Adrenal gland (tissue), 12 donors: ENCODE measurements around the gene PIGA. TPM values are rescaled to one million over a fixed set of nuclear protein-coding genes. Genes with fewer than 3 reads are reported as not detected.

ENCODE experiments used
- DNase-seq, 7 donors: peaks; one replicate each; pipeline ENCODE4 v3.0.0-alpha.2; 2019 to 2020
- H3K27ac ChIP-seq, 5 donors: fragments of 200-600 bp; sonication (generic) in 4 of 5; 1 replicate in 3 of 5; 2 replicates in 2 of 5; pipeline versions ENCODE4 v1.5.1 to v1.8.0; 2016 to 2020; ENCODE audit warnings: mild to moderate bottlenecking in 1 of 5
- H3K27me3 ChIP-seq: fragments of 200-600 bp; 2 replicates; pipeline ENCODE4 v1.8.0; 2021
- H3K36me3 ChIP-seq, 2 donors: fragments of 200-600 bp; replicated peaks in 1 of 2; 1 replicate in 1 of 2; 2 replicates in 1 of 2; pipeline versions ENCODE4 v1.5.1 to v1.8.0; 2018 to 2022
- H3K4me1 ChIP-seq, 2 donors: fragments of 200-600 bp; replicated peaks in 1 of 2; 1 replicate in 1 of 2; 2 replicates in 1 of 2; pipeline versions ENCODE4 v1.5.1 to v1.8.0; 2018 to 2021
- H3K4me3 ChIP-seq, 4 donors: fragments of 200-600 bp; sonication (generic) in 3 of 4; one replicate each; pipeline ENCODE4 v1.5.1; 2016 to 2018
- H3K9me3 ChIP-seq, 3 donors: fragments of 200-600 bp; sonication (generic) in 1 of 3; replicated peaks in 1 of 3; 1 replicate in 2 of 3; 2 replicates in 1 of 3; pipeline versions ENCODE4 v1.5.1 to v1.8.0; 2016 to 2021
- POLR2A ChIP-seq, 2 donors: fragments of 450-650 bp; IDR thresholded peaks; one replicate each; pipeline ENCODE4 v1.6.1; 2017; ENCODE audit warnings: antibody characterized with exemption in 2 of 2, mild to moderate bottlenecking in 2 of 2, moderate library complexity in 1 of 2
- WGBS, 4 donors: extraction: QIAGEN DNeasy Blood & Tissue Kit in 2 of 4; methylation state at CpG; one replicate each; pipeline versions ENCODE4 v1.1.5 to v1.1.7; 2013 to 2017; 5-methylcytosine and 5-hydroxymethylcytosine counted together
- intact Hi-C, 2 donors: fragments of 100-400 bp; cut with DNase I; formaldehyde crosslinking; loops; one replicate each; pipeline versions ENCODE4 v1.14.1 to v1.15.0; 2022 to 2023
- polyA plus RNA-seq, 3 donors: library from polyadenylated mRNA; stranded (reverse); fragments of 200-250 nt in 2 of 3; fragments of 350-450 nt in 1 of 3; fragmentation: Illumina TruSeq in 1 of 3; extraction: RNeasy Lipid Tissue Mini Kit (QIAGEN cat#74804) in 1 of 3; gene quantifications; one replicate each; pipeline ENCODE4 v1.2.3, GENCODE V29; 2013 to 2014
- total RNA-seq, 9 donors: library from RNA; depleted of rRNA in 4 of 9; stranded (reverse); fragments of >200 nt in 4 of 9; fragments of 120-200 nt in 1 of 9; fragmentation: NEBNext Ultra II Directional in 1 of 9; extraction: Animal tissue kit (Norgen Biotek cat#: 25700) in 1 of 9; gene quantifications; one replicate each; pipeline versions ENCODE4 v1.1.0 to v1.2.4, GENCODE V29; 2013 to 2023
- TF ChIP-seq, protein P1 (sequence below), 6 experiments: fragments of 450-650 bp in 4 of 6; fragments of 200-600 bp in 2 of 6; sonication (generic) in 1 of 6; IDR thresholded peaks; 1 replicate in 5 of 6; 2 replicates in 1 of 6; pipeline versions ENCODE4 v1.5.1 to v1.8.0; 2016 to 2021; ENCODE audit warnings: antibody characterized with exemption in 6 of 6, mild to moderate bottlenecking in 2 of 6, moderate library complexity in 1 of 6
- donor health status: healthy with polysubstance abuse.
- donor health status: Bipolar disorder and iron deficiency.
- donor health status: DM: yes; HTN: yes; CAD: no.
- donor health status: DM: no; HTN: no; CAD: no.
- donor health status: DM: no; HTN: no; CAD: no.
- donor health status: DM: yes; HTN: yes; CAD: no.

PIGA gene
- total and polyA plus RNA-seq, 12 donors = 1.1 to 8.8 (median 5.5) TPM

DNA sequence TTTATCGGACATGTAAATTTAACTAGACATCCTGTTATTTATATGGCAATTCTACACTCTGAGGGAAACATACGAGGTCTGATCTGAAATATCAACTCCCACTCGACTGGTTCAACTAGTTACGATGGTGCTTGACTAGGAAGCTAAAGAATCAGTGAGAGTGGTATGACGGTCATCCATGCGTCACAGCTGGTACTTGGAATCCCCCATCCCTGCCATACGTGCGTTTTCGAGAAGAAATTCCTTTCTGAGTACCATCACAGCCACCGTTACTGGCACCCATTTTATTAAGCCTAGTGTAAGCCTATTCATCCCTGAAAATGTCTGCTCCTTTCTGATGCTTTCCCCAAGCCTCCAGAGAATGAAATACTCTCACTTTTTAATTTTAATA is 695 bp upstream of the PIGA start:
- Histone ChIP-seq H3K9me3 (no peaks in the 10 kb centered on the region), H3K36me3 (peaks cover 0 to 7% of the 10 kb centered on the region in 2 donors), H3K27me3 (no peaks in the 10 kb centered on the region), H3K4me1 (no peaks in the 10 kb centered on the region), H3K27ac (peak overlapping the region in 2 of 5 donors; percentile 64 to 65), H3K4me3 (peak overlapping the region in 1 of 4 donors; percentile 73)
- intact Hi-C loops = no loop called here
- peak in 5 of 7 donors; percentile 25 to 63 (median 37) for DNase-seq
- WGBS, 4 donors = 0 to 47% (median 15%) methylated on average over 9 to 10 of the region's 10 CpGs
- no peak for TF ChIP-seq POLR2A (IDR thresholded peaks at IDR 0.05)

- Histone ChIP-seq H3K36me3 (peaks cover 0 to 8% of the 10 kb centered on the region in 2 donors), H3K9me3 (no peaks in the 10 kb centered on the region), H3K4me3 (peak overlapping the region in 3 of 4 donors; percentile 42 to 73 (median 52)), H3K4me1 (no peaks in the 10 kb centered on the region), H3K27ac (peak overlapping the region in 3 of 5 donors; percentile 69 to 92 (median 79)), H3K27me3 (no peaks in the 10 kb centered on the region)
- no peak for DNase-seq
- no peak for TF ChIP-seq POLR2A (IDR thresholded peaks at IDR 0.05)
- TF ChIP-seq, protein P1, sequence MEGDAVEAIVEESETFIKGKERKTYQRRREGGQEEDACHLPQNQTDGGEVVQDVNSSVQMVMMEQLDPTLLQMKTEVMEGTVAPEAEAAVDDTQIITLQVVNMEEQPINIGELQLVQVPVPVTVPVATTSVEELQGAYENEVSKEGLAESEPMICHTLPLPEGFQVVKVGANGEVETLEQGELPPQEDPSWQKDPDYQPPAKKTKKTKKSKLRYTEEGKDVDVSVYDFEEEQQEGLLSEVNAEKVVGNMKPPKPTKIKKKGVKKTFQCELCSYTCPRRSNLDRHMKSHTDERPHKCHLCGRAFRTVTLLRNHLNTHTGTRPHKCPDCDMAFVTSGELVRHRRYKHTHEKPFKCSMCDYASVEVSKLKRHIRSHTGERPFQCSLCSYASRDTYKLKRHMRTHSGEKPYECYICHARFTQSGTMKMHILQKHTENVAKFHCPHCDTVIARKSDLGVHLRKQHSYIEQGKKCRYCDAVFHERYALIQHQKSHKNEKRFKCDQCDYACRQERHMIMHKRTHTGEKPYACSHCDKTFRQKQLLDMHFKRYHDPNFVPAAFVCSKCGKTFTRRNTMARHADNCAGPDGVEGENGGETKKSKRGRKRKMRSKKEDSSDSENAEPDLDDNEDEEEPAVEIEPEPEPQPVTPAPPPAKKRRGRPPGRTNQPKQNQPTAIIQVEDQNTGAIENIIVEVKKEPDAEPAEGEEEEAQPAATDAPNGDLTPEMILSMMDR (IDR thresholded peaks at IDR 0.05) = no peak
- intact Hi-C loops = no loop called here
- WGBS, 4 donors = 9 to 44% (median 24%) methylated on average over 7 of the region's 7 CpGs
Observed at GRCh38 chrX:15334561-15334960, 762 bp downstream of the PIGA start.

GRCh38 chrX:15328821-15329220 is 6.5 kb downstream of the PIGA start:
- no peak overlapping the region for H3K27ac ChIP-seq
- no peak overlapping the region for H3K4me3 ChIP-seq
- TF ChIP-seq, protein P1 (IDR thresholded peaks at IDR 0.05) = no peak
- TF ChIP-seq POLR2A (IDR thresholded peaks at IDR 0.05) = no peak
- no peaks in the 10 kb centered on the region for H3K4me1 ChIP-seq
- 64 to 76% (median 70%) methylated on average over 1 to 2 of the region's 2 CpGs for WGBS, 4 donors
- intact Hi-C loops = no loop called here
- DNase-seq = no peak
- no peaks in the 10 kb centered on the region for H3K9me3 ChIP-seq
- H3K27me3 ChIP-seq = no peaks in the 10 kb centered on the region
- peaks cover 0 to 8% of the 10 kb centered on the region in 2 donors for H3K36me3 ChIP-seq

GRCh38 chrX:15328131-15328530 is 7.2 kb downstream of the PIGA start:
- Histone ChIP-seq H3K4me3 (no peak overlapping the region), H3K27me3 (no peaks in the 10 kb centered on the region), H3K4me1 (no peaks in the 10 kb centered on the region), H3K9me3 (no peaks in the 10 kb centered on the region), H3K36me3 (peaks cover 0 to 8% of the 10 kb centered on the region in 2 donors), H3K27ac (no peak overlapping the region)
- WGBS, 4 donors = 67 to 95% (median 81%) methylated on average over 3 of the region's 3 CpGs
- intact Hi-C loops = no loop called here
- TF ChIP-seq, protein P1 (IDR thresholded peaks at IDR 0.05) = no peak
- no peak for TF ChIP-seq POLR2A (IDR thresholded peaks at IDR 0.05)
- DNase-seq = no peak

GRCh38 chrX:15322472-15322871 is 12.9 kb downstream of the PIGA start:
- Histone ChIP-seq H3K4me3 (no peak overlapping the region), H3K4me1 (no peaks in the 10 kb centered on the region), H3K27ac (no peak overlapping the region), H3K9me3 (no peaks in the 10 kb centered on the region), H3K27me3 (no peaks in the 10 kb centered on the region), H3K36me3 (no peaks in the 10 kb centered on the region)
- TF ChIP-seq, protein P1 (IDR thresholded peaks at IDR 0.05) = no peak
- no peak for TF ChIP-seq POLR2A (IDR thresholded peaks at IDR 0.05)
- intact Hi-C loops = no loop called here
- no peak for DNase-seq
- 66 to 92% (median 85%) methylated on average over 5 of the region's 5 CpGs for WGBS, 4 donors
